ENCODE results near the gene VPS51. TPM values are rescaled to one million over a fixed set of nuclear protein-coding genes. Genes with fewer than 3 reads are reported as not detected.

VPS51 gene
- total and polyA plus RNA-seq, 9 of the 15 experiments (the other 6 are each of a cell fraction or from before 2014, with no cell fraction given), result 1.8 to 143 (median 46.8) TPM

DNA sequence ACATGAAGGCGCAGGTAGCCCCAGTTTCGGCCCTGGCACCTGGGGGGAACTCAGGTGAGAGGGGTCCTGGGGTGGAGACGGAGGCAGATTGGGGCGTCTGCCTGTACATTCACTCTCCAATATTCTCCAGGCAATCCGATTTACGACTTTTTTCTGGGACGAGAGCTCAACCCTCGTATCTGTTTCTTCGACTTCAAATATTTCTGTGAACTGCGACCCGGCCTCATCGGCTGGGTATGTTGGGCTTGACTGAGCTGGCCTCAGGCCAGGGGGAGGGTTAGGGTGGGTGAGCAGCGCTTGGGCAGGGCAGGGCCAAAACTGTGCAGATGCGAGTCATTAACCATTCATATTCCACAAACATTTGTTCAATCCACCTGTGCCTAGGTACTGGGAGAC is 17.3 kb downstream of the VPS51 start (continued):
- no peak for TF ChIP-seq HNRNPK (IDR thresholded peaks at IDR 0.05; ENCODE audit: low read depth, low read length, poor library complexity, severe bottlenecking)
- no peak for TF ChIP-seq MYNN (IDR thresholded peaks at IDR 0.05)
- TF ChIP-seq MYNN (CRISPR knock-in tag; IDR thresholded peaks at IDR 0.05), result no peak
- no peak for TF ChIP-seq USF2 (CRISPR knock-in tag; IDR thresholded peaks at IDR 0.05)
- TF ChIP-seq, protein P1, sequence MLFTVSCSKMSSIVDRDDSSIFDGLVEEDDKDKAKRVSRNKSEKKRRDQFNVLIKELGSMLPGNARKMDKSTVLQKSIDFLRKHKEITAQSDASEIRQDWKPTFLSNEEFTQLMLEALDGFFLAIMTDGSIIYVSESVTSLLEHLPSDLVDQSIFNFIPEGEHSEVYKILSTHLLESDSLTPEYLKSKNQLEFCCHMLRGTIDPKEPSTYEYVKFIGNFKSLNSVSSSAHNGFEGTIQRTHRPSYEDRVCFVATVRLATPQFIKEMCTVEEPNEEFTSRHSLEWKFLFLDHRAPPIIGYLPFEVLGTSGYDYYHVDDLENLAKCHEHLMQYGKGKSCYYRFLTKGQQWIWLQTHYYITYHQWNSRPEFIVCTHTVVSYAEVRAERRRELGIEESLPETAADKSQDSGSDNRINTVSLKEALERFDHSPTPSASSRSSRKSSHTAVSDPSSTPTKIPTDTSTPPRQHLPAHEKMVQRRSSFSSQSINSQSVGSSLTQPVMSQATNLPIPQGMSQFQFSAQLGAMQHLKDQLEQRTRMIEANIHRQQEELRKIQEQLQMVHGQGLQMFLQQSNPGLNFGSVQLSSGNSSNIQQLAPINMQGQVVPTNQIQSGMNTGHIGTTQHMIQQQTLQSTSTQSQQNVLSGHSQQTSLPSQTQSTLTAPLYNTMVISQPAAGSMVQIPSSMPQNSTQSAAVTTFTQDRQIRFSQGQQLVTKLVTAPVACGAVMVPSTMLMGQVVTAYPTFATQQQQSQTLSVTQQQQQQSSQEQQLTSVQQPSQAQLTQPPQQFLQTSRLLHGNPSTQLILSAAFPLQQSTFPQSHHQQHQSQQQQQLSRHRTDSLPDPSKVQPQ (CRISPR knock-in tag; IDR thresholded peaks at IDR 0.05; ENCODE audit: borderline replicate concordance), result no peak
- no peak for TF ChIP-seq TARDBP (IDR thresholded peaks at IDR 0.05)
- no peak for TF ChIP-seq CHD7 (IDR thresholded peaks at IDR 0.05; ENCODE audit: low read depth, low read length)

All from K562 (cell line).